MM.1S (cell line): ENCODE results near the gene BACE2.
A peak's percentile ranks its signal among the peaks of the same experiment; 100 is the strongest.

Experiments
- DNase-seq: peaks from one replicate; pipeline ENCODE4 v3.0.0-alpha.2; 2015
- H2AFZ ChIP-seq: fragments of 300-600 bp; sonication (generic); 2 replicates; pipeline ENCODE4 v1.6.0; 2016; ENCODE audit warnings: antibody characterized with exemption, low read length
- H3F3A ChIP-seq: fragments of 300-600 bp; sonication (generic); 2 replicates; pipeline ENCODE4 v1.6.1; 2016; ENCODE audit warnings: mild to moderate bottlenecking, antibody characterized with exemption, low read length, moderate library complexity, mixed read lengths; ENCODE audit not compliant: insufficient read depth
- H3K27ac ChIP-seq: fragments of 300-600 bp; sonication (generic); 2 replicates; pipeline ENCODE4 v1.5.1; 2016; ENCODE audit warnings: mild to moderate bottlenecking, low read length
- H3K27me3 ChIP-seq: fragments of 300-600 bp; sonication (generic); replicated peaks from 2 replicates; pipeline ENCODE4 v1.6.0; 2016; ENCODE audit warnings: low read length; ENCODE audit not compliant: insufficient read depth
- H3K36me3 ChIP-seq: fragments of 300-600 bp; sonication (generic); replicated peaks from 2 replicates; pipeline ENCODE4 v1.6.1; 2016; ENCODE audit warnings: mild to moderate bottlenecking, low read length, mixed read lengths; ENCODE audit not compliant: insufficient read depth
- H3K4me1 ChIP-seq: fragments of 300-600 bp; sonication (generic); 2 replicates; pipeline ENCODE4 v1.6.1; 2016; ENCODE audit warnings: low read length, mixed read lengths
- H3K4me2 ChIP-seq: fragments of 300-600 bp; sonication (generic); 2 replicates; pipeline ENCODE4 v1.6.0; 2016; ENCODE audit warnings: low read depth, low read length
- H3K4me3 ChIP-seq: fragments of 300-600 bp; sonication (generic); 2 replicates; pipeline ENCODE4 v1.5.1; 2016; ENCODE audit warnings: low read length, mixed read lengths
- H3K79me2 ChIP-seq: fragments of 300-600 bp; sonication (generic); 2 replicates; pipeline ENCODE4 v1.6.1; 2016; ENCODE audit warnings: mixed run types, low read length, mixed read lengths
- H3K9ac ChIP-seq: fragments of 300-600 bp; sonication (generic); 2 replicates; pipeline ENCODE4 v1.6.1; 2016; ENCODE audit warnings: low read length, mixed read lengths
- H3K9me2 ChIP-seq: fragments of 300-600 bp; sonication (generic); replicated peaks from 2 replicates; pipeline ENCODE4 v1.6.1; 2016; ENCODE audit warnings: mild to moderate bottlenecking, low read length, mixed read lengths; ENCODE audit not compliant: insufficient read depth
- H3K9me3 ChIP-seq: fragments of 300-600 bp; sonication (generic); replicated peaks from 2 replicates; pipeline ENCODE4 v1.6.1; 2016; ENCODE audit warnings: mild to moderate bottlenecking, low read length, mixed read lengths; ENCODE audit not compliant: insufficient read depth
- H4K20me1 ChIP-seq: fragments of 300-600 bp; sonication (generic); 2 replicates; pipeline ENCODE4 v1.6.1; 2016; ENCODE audit warnings: mild to moderate bottlenecking, low read length, moderate library complexity, mixed read lengths; ENCODE audit not compliant: insufficient read depth
- EZH2 ChIP-seq: fragments of 300-600 bp; sonication (generic); optimal IDR thresholded peaks from 2 replicates; pipeline ENCODE3; 2017; ENCODE audit warnings: low read depth, mild to moderate bottlenecking, antibody characterized with exemption, low read length, mixed read lengths
- EZH2phosphoT487 ChIP-seq: fragments of 300-600 bp; sonication (generic); IDR thresholded peaks from 2 replicates; pipeline ENCODE4 v1.6.1; 2018; ENCODE audit warnings: antibody characterized with exemption, low read length
- TF ChIP-seq, protein P1 (sequence below): fragments of 300-600 bp; sonication (generic); IDR thresholded peaks from 2 replicates; pipeline ENCODE4 v1.5.1; 2016; ENCODE audit warnings: antibody characterized with exemption, low read length, mixed read lengths

BACE2 gene

DNA sequence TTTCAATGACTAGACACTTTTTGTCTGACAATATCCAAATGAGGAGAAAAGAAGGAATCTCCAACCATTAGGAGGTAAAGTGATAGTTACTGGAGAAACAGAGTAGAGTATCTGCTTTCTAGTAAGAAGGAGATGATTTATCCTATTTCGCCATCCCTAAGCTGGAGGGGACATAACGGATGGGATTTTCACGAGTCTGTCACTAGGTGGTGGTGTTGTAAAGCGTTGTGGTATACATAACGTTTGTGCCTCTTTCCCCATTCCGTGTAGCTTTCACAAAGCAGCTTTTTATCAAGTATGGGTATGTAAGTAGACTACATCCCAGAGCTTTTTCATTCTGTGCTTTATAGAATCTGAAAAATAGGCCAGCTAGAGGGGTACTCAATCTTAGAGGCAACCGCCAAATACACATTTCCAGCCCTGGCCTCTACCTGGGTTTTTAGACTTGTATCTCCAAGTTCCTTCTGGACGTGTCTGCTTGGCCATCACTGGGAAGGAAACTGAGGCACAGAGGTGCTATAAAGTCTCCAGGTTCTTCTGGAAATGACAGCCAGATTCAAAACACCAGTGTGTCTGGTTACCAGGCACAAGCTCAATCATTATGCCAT lies 115.4 kb downstream of the BACE2 start:
- Histone ChIP-seq H3K4me1 (no peaks in the 10 kb centered on the region), H3K4me3 (no peak overlapping the region), H3K9me3 (no peaks in the 10 kb centered on the region), H3K27me3 (0 out of 2 replicates have a peak, but pooled peaks cover 4% of the 10 kb centered on the region), H3K9me2 (no peaks in the 10 kb centered on the region), H3K36me3 (no peaks in the 10 kb centered on the region), H3K4me2 (no peak overlapping the region), H3K79me2 (no peaks in the 10 kb centered on the region), H3F3A (no peaks in the 10 kb centered on the region), H2AFZ (no peak overlapping the region), H3K9ac (no peak overlapping the region), H3K27ac (no peak overlapping the region), H4K20me1 (no peaks in the 10 kb centered on the region)
- TF ChIP-seq EZH2phosphoT487 = no peak
- TF ChIP-seq, protein P1, sequence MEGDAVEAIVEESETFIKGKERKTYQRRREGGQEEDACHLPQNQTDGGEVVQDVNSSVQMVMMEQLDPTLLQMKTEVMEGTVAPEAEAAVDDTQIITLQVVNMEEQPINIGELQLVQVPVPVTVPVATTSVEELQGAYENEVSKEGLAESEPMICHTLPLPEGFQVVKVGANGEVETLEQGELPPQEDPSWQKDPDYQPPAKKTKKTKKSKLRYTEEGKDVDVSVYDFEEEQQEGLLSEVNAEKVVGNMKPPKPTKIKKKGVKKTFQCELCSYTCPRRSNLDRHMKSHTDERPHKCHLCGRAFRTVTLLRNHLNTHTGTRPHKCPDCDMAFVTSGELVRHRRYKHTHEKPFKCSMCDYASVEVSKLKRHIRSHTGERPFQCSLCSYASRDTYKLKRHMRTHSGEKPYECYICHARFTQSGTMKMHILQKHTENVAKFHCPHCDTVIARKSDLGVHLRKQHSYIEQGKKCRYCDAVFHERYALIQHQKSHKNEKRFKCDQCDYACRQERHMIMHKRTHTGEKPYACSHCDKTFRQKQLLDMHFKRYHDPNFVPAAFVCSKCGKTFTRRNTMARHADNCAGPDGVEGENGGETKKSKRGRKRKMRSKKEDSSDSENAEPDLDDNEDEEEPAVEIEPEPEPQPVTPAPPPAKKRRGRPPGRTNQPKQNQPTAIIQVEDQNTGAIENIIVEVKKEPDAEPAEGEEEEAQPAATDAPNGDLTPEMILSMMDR = peak; percentile 97
- DNase-seq = peak; percentile 84

DNA sequence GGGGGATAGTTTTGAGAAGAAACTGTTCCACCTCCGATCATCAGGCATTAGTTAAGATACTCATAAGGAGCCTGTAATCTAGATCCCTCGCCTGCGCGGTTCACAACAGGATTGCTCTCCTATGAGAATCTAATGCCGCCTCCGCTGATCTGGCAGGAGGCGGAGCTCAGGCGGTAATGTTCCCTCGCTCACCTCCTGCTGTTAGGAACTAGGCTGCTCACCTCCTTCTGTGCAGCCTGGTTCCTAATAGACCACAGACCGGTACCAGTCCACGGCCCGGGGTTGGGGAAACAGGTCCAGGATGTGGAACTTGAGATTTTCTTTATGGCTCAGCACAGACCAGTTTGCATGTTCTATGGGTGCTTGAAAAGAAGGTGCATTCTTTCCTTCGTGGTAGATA lies 121.5 kb downstream of the BACE2 start:
- H4K20me1 ChIP-seq = no peaks in the 10 kb centered on the region
- no peaks in the 10 kb centered on the region for H3K79me2 ChIP-seq
- TF ChIP-seq EZH2 = no peak
- TF ChIP-seq, protein P1 = no peak
- no peak for TF ChIP-seq EZH2phosphoT487
- H3K36me3 ChIP-seq = no peaks in the 10 kb centered on the region
- H3F3A ChIP-seq = no peaks in the 10 kb centered on the region
- no peak overlapping the region for H3K9ac ChIP-seq
- no peak for DNase-seq
- H3K27ac ChIP-seq = no peak overlapping the region
- H3K4me2 ChIP-seq = no peak overlapping the region
- H3K4me3 ChIP-seq = no peak overlapping the region
- no peaks in the 10 kb centered on the region for H3K9me2 ChIP-seq
- H3K4me1 ChIP-seq = no peaks in the 10 kb centered on the region
- H2AFZ ChIP-seq = no peak overlapping the region
- no peaks in the 10 kb centered on the region for H3K27me3 ChIP-seq
- no peaks in the 10 kb centered on the region for H3K9me3 ChIP-seq

DNA sequence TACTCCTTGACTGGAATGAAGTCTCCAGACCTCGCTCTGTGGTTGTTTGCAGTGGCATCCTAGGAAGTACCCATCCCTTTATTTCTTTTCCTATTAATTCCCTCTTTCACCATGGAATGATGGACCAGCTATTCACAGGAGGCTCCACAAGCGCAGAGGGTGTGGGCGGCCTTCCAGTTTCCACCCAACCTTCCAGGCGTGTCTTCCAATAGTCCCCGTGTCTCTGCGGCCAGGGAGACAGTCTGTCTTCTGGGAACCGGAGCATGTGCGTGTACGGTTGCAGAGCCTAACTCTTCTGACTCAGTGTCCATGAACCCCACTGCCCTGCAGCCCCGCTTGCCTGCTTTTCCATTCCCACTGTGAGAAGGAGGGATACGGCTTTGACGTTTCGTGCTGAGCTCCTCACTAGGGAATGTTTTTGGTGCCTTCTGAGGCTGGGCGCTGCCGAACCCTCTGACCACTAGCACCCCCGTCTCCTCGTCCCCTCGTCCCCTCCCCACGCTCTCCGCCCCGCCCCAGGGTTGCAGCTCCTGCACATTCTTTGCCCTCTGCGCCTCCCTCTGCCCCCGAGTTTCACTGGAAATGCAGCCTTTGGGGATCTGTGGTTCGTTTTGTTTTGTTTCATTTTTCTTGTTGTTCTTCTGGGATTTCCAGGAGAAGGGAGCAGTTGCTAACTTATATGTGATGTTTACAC lies 122.3 kb downstream of the BACE2 start:
- no peak for TF ChIP-seq EZH2
- TF ChIP-seq, protein P1 = no peak
- TF ChIP-seq EZH2phosphoT487 = no peak
- no peaks in the 10 kb centered on the region for H3K27me3 ChIP-seq
- no peaks in the 10 kb centered on the region for H3K9me2 ChIP-seq
- H4K20me1 ChIP-seq = no peaks in the 10 kb centered on the region
- H3F3A ChIP-seq = no peaks in the 10 kb centered on the region
- no peaks in the 10 kb centered on the region for H3K4me1 ChIP-seq
- no peaks in the 10 kb centered on the region for H3K36me3 ChIP-seq
- H3K9me3 ChIP-seq = no peaks in the 10 kb centered on the region
- no peaks in the 10 kb centered on the region for H3K79me2 ChIP-seq
- H3K4me3 ChIP-seq = no peak overlapping the region
- H3K9ac ChIP-seq = no peak overlapping the region
- DNase-seq = no peak
- no peak overlapping the region for H3K27ac ChIP-seq
- H2AFZ ChIP-seq = no peak overlapping the region
- H3K4me2 ChIP-seq = no peak overlapping the region
